ENCODE measurements around the gene TRIM3. TPM values are rescaled to one million over a fixed set of nuclear protein-coding genes. Genes with fewer than 3 reads are reported as not detected.

Gene TRIM3
- total and polyA plus RNA-seq, 12 donors, result 6.3 to 14.6 (median 9.4) TPM

- Histone ChIP-seq H3K27ac (peak within 1 kb of the TSS; percentile 41 to 94 (median 90)), H3K4me3 (peak within 1 kb of the TSS; percentile 68 to 90 (median 80)), H3K27me3 (no peaks in the 10 kb centered on the region), H3K9me3 (no peaks in the 10 kb centered on the region), H3K4me1 (peaks cover 7 to 36% (median 27%) of the 10 kb centered on the region in 9 donors), H3K36me3 (peaks cover 0 to 71% (median 38%) of the 10 kb centered on the region in 9 donors)
- DNase-seq (peak; percentile 98 to 99), ATAC-seq (peak; percentile 96 to 99 (median 99))
- TF ChIP-seq CTCF (IDR thresholded peaks at IDR 0.05), result no peak
- intact Hi-C loops (cut with DNase I), result loop anchor here in 3 of 10 donors (5.0 kb wide), 3 partner anchors 121 to 201 kb away; partner anchors contain the start of genes ILK (in 2 of the 3), RRP8 (in 2 of the 3) and MRPL17 (in 1 of the 3)
- WGBS, 2 donors, result 0% methylated on average over 66 of the region's 66 CpGs
Measured at GRCh38 chr11:6481012-6481923, 7.5 kb upstream of the TRIM3 start, which contains the start of the genes ARFIP2 and TIMM10B. TSS of gene ARFIP2 (minus strand) at chr11:6481331. CDS start at chr11:6480421, 910 bp downstream. TSS of gene TIMM10B (plus strand) at chr11:6481501. CDS start at chr11:6481517, 16 bp downstream.

- ATAC-seq, result no peak
- intact Hi-C loops (cut with DNase I), result loop anchor here in 3 of 10 donors (5.0 kb wide), 3 partner anchors 122 to 202 kb away; partner anchors contain the start of genes ILK (in 2 of the 3), RRP8 (in 2 of the 3) and MRPL17 (in 1 of the 3)
- Histone ChIP-seq H3K36me3 (peaks cover 0 to 66% (median 38%) of the 10 kb centered on the region in 9 donors), H3K9me3 (no peaks in the 10 kb centered on the region), H3K27ac (peak overlapping the region; percentile 4 to 94 (median 90)), H3K27me3 (no peaks in the 10 kb centered on the region), H3K4me1 (peaks cover 7 to 36% (median 27%) of the 10 kb centered on the region in 9 donors), H3K4me3 (peak overlapping the region; percentile 68 to 90 (median 80))
- no peak for TF ChIP-seq CTCF (IDR thresholded peaks at IDR 0.05)
- 59 to 62% methylated on average over 9 of the region's 9 CpGs for WGBS, 2 donors
- no peak for DNase-seq
Measured at GRCh38 chr11:6480299-6480914, 6.7 kb upstream of the TRIM3 start.

- Histone ChIP-seq H3K4me1 (peaks cover 4 to 42% (median 33%) of the 10 kb centered on the region in 9 donors), H3K4me3 (no peak overlapping the region), H3K27ac (no peak overlapping the region), H3K27me3 (no peaks in the 10 kb centered on the region), H3K9me3 (no peaks in the 10 kb centered on the region), H3K36me3 (peaks cover 0 to 33% (median 25%) of the 10 kb centered on the region in 9 donors)
- DNase-seq (no peak), ATAC-seq (no peak)
- intact Hi-C loops (cut with DNase I), result no loop called here
- TF ChIP-seq CTCF (IDR thresholded peaks at IDR 0.05), result no peak
- WGBS, 2 donors, result 94% methylated on average over 4 of the region's 4 CpGs
Measured at GRCh38 chr11:6476571-6476970, 2.8 kb upstream of the TRIM3 start.

GRCh38 chr11:6475936-6476335, 2.2 kb upstream of the TRIM3 start:
- WGBS, 2 donors, result 67 to 68% methylated on average over 5 of the region's 5 CpGs

More at GRCh38 chr11:6475936-6476335, 2.2 kb upstream of the TRIM3 start:
- H3K4me1 ChIP-seq, result peaks cover 4 to 42% (median 31%) of the 10 kb centered on the region in 9 donors
- TF ChIP-seq CTCF (IDR thresholded peaks at IDR 0.05), result no peak
- H3K27me3 ChIP-seq, result no peaks in the 10 kb centered on the region
- peak overlapping the region in 1 of 10 donors; percentile 16 for H3K27ac ChIP-seq
- no peaks in the 10 kb centered on the region for H3K9me3 ChIP-seq
- intact Hi-C loops (cut with DNase I), result no loop called here
- DNase-seq, result no peak
- no peak for ATAC-seq
- H3K4me3 ChIP-seq, result no peak overlapping the region
- H3K36me3 ChIP-seq, result peaks cover 0 to 33% (median 25%) of the 10 kb centered on the region in 9 donors
